T-helper 2 cell treated with Interferon-gamma antibody and Interleukin-4, amounts not matched to agents 100 ng/mL and 5 ng/mL, for 36 hours (primary cell): ENCODE data around the gene MRPL23. TPM values are rescaled to one million over a fixed set of nuclear protein-coding genes. Genes with fewer than 3 reads are reported as not detected.

Experiments used
- intact Hi-C: fragments of 100-400 bp; cut with micrococcal nuclease; formaldehyde crosslinking; loops from one replicate; pipeline ENCODE4 v1.15.1; 2023
- total RNA-seq: library from RNA; stranded (reverse); gene quantifications from 2 replicates; pipeline ENCODE4 v1.2.3, GENCODE V29; 2022

The MRPL23 gene
- 71.6 and 73.8 TPM in 2 replicates for total RNA-seq

GRCh38 chr11:1946812-1947484 lies at the start of gene MRPL23:
MRPL23 (plus strand) TSS chr11:1947332; CDS start chr11:1947363, 31 bp downstream.
- intact Hi-C loops, result no loop called here

GRCh38 chr11:1899090-1899489 lies 48.0 kb upstream of the MRPL23 start:
- intact Hi-C loops, result no loop called here

- intact Hi-C loops, result no loop called here
These were observed 47.4 kb upstream of the MRPL23 start for GRCh38 chr11:1899686-1900085.

- intact Hi-C loops, result no loop called here
These were observed 41.0 kb upstream of the MRPL23 start for GRCh38 chr11:1906181-1906580.

- intact Hi-C loops, result no loop called here
These were observed 40.3 kb upstream of the MRPL23 start for GRCh38 chr11:1906611-1907423.

GRCh38 chr11:1908618-1909017 lies 38.5 kb upstream of the MRPL23 start:
- intact Hi-C loops, result no loop called here

- intact Hi-C loops, result no loop called here
These were observed 37.6 kb upstream of the MRPL23 start for GRCh38 chr11:1909524-1909923.

- intact Hi-C loops, result no loop called here
These were observed 34.7 kb upstream of the MRPL23 start for GRCh38 chr11:1912289-1912878.

- intact Hi-C loops, result loop anchor here (1.0 kb wide), 1 partner anchor 26 kb away; no protein-coding TSS in a partner anchor
These were observed 33.7 kb upstream of the MRPL23 start for GRCh38 chr11:1913271-1914060.

GRCh38 chr11:1915795-1916131 lies 31.4 kb upstream of the MRPL23 start:
- intact Hi-C loops, result no loop called here

- intact Hi-C loops, result no loop called here
These were observed 30.8 kb upstream of the MRPL23 start for GRCh38 chr11:1916132-1916985.

GRCh38 chr11:1916986-1917522 lies 30.1 kb upstream of the MRPL23 start:
- intact Hi-C loops, result loop anchor here (1.0 kb wide), 1 partner anchor 28 kb away; no protein-coding TSS in a partner anchor

- intact Hi-C loops, result loop anchor here (1.0 kb wide), 1 partner anchor 28 kb away; no protein-coding TSS in a partner anchor
These were observed 29.4 kb upstream of the MRPL23 start for GRCh38 chr11:1917523-1918435.

GRCh38 chr11:1918436-1919315 lies 28.5 kb upstream of the MRPL23 start:
- intact Hi-C loops, result no loop called here

- intact Hi-C loops, result no loop called here
These were observed 27.6 kb upstream of the MRPL23 start, which contains the start of gene TNNT3 for GRCh38 chr11:1919391-1920127. TNNT3 (plus strand) TSS chr11:1919703; CDS start chr11:1922875, 3,172 bp downstream.

- intact Hi-C loops, result no loop called here
These were observed 26.8 kb upstream of the MRPL23 start for GRCh38 chr11:1920128-1920908.
